ENCODE data around the gene LBP.

The LBP gene

DNA sequence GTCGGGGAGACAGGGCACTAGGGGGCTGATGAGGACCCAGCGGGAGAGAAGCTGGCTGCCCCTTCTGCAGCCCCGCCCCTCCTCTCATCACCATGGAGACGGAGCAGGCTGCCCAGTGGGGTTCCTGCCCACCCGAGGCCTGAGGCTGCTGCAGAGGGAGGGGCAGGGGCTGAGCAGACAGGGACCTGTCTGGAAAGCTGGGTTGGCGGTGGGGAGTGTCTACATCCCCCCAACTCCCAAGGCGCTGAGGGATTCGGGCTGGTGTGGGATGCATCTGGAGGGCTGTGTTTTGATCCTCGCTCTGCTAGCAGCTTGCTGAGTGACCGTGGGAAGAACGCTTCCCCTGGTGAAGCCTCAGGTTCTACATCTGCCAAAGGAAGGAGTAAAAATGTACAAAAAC lies 43.5 kb upstream of the LBP start:
- ATAC-seq: no peak
- no peak for TF ChIP-seq ZNF70 (CRISPR knock-in tag; IDR thresholded peaks at IDR 0.05)
- TF ChIP-seq, protein P1, sequence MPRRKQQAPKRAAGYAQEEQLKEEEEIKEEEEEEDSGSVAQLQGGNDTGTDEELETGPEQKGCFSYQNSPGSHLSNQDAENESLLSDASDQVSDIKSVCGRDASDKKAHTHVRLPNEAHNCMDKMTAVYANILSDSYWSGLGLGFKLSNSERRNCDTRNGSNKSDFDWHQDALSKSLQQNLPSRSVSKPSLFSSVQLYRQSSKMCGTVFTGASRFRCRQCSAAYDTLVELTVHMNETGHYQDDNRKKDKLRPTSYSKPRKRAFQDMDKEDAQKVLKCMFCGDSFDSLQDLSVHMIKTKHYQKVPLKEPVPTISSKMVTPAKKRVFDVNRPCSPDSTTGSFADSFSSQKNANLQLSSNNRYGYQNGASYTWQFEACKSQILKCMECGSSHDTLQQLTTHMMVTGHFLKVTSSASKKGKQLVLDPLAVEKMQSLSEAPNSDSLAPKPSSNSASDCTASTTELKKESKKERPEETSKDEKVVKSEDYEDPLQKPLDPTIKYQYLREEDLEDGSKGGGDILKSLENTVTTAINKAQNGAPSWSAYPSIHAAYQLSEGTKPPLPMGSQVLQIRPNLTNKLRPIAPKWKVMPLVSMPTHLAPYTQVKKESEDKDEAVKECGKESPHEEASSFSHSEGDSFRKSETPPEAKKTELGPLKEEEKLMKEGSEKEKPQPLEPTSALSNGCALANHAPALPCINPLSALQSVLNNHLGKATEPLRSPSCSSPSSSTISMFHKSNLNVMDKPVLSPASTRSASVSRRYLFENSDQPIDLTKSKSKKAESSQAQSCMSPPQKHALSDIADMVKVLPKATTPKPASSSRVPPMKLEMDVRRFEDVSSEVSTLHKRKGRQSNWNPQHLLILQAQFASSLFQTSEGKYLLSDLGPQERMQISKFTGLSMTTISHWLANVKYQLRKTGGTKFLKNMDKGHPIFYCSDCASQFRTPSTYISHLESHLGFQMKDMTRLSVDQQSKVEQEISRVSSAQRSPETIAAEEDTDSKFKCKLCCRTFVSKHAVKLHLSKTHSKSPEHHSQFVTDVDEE (CRISPR knock-in tag; IDR thresholded peaks at IDR 0.05): no peak
- TF ChIP-seq ARNTL (CRISPR knock-in tag; IDR thresholded peaks at IDR 0.05; ENCODE audit: borderline replicate concordance, low read depth): no peak
- no peak for TF ChIP-seq ZFP3 (CRISPR knock-in tag; IDR thresholded peaks at IDR 0.05)
- TF ChIP-seq OSR1 (CRISPR knock-in tag; IDR thresholded peaks at IDR 0.05): no peak
- TF ChIP-seq GLIS3 (CRISPR knock-in tag; IDR thresholded peaks at IDR 0.05): no peak
- TF ChIP-seq RARB (CRISPR knock-in tag; IDR thresholded peaks at IDR 0.05): no peak

DNA sequence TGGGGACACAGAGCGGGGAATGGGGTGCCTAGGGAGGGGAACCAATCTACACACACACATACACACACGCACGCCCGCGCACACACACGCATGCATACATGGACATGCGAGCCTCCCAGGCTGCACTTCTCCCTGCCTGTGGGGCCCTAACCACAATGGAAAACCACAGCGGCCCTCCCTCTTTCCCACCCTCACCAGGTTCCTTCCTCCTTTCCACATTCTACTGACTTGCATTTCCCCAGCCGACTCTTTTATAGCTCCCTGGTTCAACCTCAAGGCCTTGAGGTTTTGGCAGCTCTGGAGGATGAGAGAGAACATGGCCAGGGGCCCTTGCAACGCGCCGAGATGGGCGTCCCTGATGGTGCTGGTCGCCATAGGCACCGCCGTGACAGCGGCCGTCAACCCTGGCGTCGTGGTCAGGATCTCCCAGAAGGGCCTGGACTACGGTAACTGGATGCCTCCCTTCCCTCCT lies 42.3 kb upstream of the LBP start, which contains the start of gene BPI:
Gene BPI, plus strand, starts transcription at position 249 of the 472 bp plus-strand sequence. Its CDS starts 68 bp downstream, at position 317.
- ATAC-seq: no peak
- TF ChIP-seq ZC3H10 (CRISPR knock-in tag; IDR thresholded peaks at IDR 0.05): no peak
- TF ChIP-seq ZFP3 (CRISPR knock-in tag; IDR thresholded peaks at IDR 0.05): no peak
- TF ChIP-seq TOX (CRISPR knock-in tag; IDR thresholded peaks at IDR 0.05; ENCODE audit: borderline replicate concordance): no peak
- TF ChIP-seq ZNF8 (CRISPR knock-in tag; IDR thresholded peaks at IDR 0.05): no peak
- no peak for TF ChIP-seq ZNF70 (CRISPR knock-in tag; IDR thresholded peaks at IDR 0.05)
- TF ChIP-seq ESRRG (CRISPR knock-in tag; IDR thresholded peaks at IDR 0.05): no peak
- no peak for TF ChIP-seq GLIS3 (CRISPR knock-in tag; IDR thresholded peaks at IDR 0.05)
- TF ChIP-seq, protein P2, sequence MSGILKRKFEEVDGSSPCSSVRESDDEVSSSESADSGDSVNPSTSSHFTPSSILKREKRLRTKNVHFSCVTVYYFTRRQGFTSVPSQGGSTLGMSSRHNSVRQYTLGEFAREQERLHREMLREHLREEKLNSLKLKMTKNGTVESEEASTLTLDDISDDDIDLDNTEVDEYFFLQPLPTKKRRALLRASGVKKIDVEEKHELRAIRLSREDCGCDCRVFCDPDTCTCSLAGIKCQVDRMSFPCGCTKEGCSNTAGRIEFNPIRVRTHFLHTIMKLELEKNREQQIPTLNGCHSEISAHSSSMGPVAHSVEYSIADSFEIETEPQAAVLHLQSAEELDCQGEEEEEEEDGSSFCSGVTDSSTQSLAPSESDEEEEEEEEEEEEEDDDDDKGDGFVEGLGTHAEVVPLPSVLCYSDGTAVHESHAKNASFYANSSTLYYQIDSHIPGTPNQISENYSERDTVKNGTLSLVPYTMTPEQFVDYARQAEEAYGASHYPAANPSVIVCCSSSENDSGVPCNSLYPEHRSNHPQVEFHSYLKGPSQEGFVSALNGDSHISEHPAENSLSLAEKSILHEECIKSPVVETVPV (CRISPR knock-in tag; IDR thresholded peaks at IDR 0.05): no peak
- no peak for TF ChIP-seq OSR1 (CRISPR knock-in tag; IDR thresholded peaks at IDR 0.05)
- TF ChIP-seq, protein P1 (CRISPR knock-in tag; IDR thresholded peaks at IDR 0.05): no peak

DNA sequence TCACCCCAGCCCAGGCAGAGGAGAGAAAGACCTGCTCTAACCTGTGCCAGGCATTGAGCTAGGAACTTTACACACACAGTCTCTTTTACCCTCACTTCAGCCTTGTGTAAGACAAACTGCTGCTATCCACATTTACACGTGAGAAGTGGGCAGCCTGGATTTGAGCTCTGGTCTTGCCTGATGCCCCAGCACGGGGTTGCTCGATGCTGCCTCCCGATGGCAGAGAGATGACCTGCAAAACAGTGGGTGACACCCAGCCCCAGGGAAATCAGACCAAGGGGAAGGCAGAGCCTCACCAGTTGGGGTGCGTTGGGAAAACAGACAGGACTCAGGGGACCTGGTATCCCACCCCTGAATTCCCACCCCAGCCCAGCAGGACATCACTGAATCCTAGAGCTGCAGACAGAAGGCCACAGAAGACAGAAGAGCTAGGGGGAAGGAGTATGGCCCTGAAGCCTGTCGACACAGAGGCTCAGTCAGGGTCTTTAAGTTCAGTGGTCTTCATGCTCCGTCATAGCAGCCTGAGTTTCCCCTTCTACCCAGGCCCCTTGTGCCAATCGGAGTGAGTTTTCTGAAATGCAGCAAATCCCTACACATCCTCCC lies 41.3 kb upstream of the LBP start:
- peak; percentile 76 for ATAC-seq
- TF ChIP-seq ZNF8 (CRISPR knock-in tag; IDR thresholded peaks at IDR 0.05) (no peak), OSR1 (CRISPR knock-in tag; IDR thresholded peaks at IDR 0.05) (no peak), RARB (CRISPR knock-in tag; IDR thresholded peaks at IDR 0.05) (no peak), PPARA (CRISPR knock-in tag; IDR thresholded peaks at IDR 0.05; ENCODE audit: borderline replicate concordance) (no peak), CSDC2 (CRISPR knock-in tag; IDR thresholded peaks at IDR 0.05) (no peak), ZNF565 (CRISPR knock-in tag; conservative IDR thresholded peaks at IDR 0.05; ENCODE audit: low read depth) (no peak), ZFP3 (CRISPR knock-in tag; IDR thresholded peaks at IDR 0.05) (no peak), GLIS3 (CRISPR knock-in tag; IDR thresholded peaks at IDR 0.05) (no peak), ESRRG (CRISPR knock-in tag; IDR thresholded peaks at IDR 0.05) (no peak), SNAI2 (CRISPR knock-in tag; IDR thresholded peaks at IDR 0.05) (no peak)
- TF ChIP-seq, protein P2 (CRISPR knock-in tag; IDR thresholded peaks at IDR 0.05): no peak
- TF ChIP-seq, protein P3, sequence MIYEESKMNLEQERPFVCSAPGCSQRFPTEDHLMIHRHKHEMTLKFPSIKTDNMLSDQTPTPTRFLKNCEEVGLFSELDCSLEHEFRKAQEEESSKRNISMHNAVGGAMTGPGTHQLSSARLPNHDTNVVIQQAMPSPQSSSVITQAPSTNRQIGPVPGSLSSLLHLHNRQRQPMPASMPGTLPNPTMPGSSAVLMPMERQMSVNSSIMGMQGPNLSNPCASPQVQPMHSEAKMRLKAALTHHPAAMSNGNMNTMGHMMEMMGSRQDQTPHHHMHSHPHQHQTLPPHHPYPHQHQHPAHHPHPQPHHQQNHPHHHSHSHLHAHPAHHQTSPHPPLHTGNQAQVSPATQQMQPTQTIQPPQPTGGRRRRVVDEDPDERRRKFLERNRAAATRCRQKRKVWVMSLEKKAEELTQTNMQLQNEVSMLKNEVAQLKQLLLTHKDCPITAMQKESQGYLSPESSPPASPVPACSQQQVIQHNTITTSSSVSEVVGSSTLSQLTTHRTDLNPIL (CRISPR knock-in tag; IDR thresholded peaks at IDR 0.05; ENCODE audit: low read depth): no peak
- TF ChIP-seq, protein P1 (CRISPR knock-in tag; IDR thresholded peaks at IDR 0.05): no peak
- TF ChIP-seq, protein P4, sequence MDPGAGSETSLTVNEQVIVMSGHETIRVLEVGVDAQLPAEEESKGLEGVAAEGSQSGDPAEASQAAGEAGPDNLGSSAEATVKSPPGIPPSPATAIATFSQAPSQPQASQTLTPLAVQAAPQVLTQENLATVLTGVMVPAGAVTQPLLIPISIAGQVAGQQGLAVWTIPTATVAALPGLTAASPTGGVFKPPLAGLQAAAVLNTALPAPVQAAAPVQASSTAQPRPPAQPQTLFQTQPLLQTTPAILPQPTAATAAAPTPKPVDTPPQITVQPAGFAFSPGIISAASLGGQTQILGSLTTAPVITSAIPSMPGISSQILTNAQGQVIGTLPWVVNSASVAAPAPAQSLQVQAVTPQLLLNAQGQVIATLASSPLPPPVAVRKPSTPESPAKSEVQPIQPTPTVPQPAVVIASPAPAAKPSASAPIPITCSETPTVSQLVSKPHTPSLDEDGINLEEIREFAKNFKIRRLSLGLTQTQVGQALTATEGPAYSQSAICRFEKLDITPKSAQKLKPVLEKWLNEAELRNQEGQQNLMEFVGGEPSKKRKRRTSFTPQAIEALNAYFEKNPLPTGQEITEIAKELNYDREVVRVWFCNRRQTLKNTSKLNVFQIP (CRISPR knock-in tag; IDR thresholded peaks at IDR 0.05; ENCODE audit: borderline replicate concordance, low read depth): no peak
